Chondrocyte (in vitro differentiated cells): ENCODE results near the gene ROPN1L. TPM values are rescaled to one million over a fixed set of nuclear protein-coding genes. Genes with fewer than 3 reads are reported as not detected.

Experiments used
- DNase-seq: peaks from one replicate; pipeline ENCODE4 v3.0.0; 2021; ENCODE audit warnings: mixed read lengths, low spot score
- H3K27ac Mint-ChIP-seq: one replicate; pipeline ENCODE4 v1.8.0; 2021; ENCODE audit warnings: mild to moderate bottlenecking, moderate library complexity, mixed read lengths; ENCODE audit not compliant: unreplicated experiment
- H3K27me3 Mint-ChIP-seq: 2 replicates; pipeline ENCODE4 v1.8.0; 2021; ENCODE audit warnings: low read depth, mixed read lengths
- H3K36me3 Mint-ChIP-seq: 2 replicates; pipeline ENCODE4 v1.8.0; 2021; ENCODE audit warnings: low read depth, mixed read lengths
- H3K4me1 Mint-ChIP-seq: 2 replicates; pipeline ENCODE4 v1.8.0; 2021; ENCODE audit warnings: low read depth, mild to moderate bottlenecking, mixed read lengths
- H3K4me3 Mint-ChIP-seq: one replicate; pipeline ENCODE4 v1.8.0; 2021; ENCODE audit warnings: mild to moderate bottlenecking, moderate library complexity, mixed read lengths; ENCODE audit not compliant: unreplicated experiment
- H3K9me3 Mint-ChIP-seq: 2 replicates; pipeline ENCODE4 v1.8.0; 2021; ENCODE audit warnings: low read depth, mixed read lengths
- total RNA-seq: library from RNA; stranded (reverse); gene quantifications from 3 replicates; pipeline ENCODE4 v1.2.1, GENCODE V29; 2021
- TF ChIP-seq, protein P1 (sequence below): fragments of 200-600 bp; sonication (generic); IDR thresholded peaks from 2 replicates; pipeline ENCODE4 v1.5.0; 2021; ENCODE audit warnings: antibody characterized with exemption, mild to moderate bottlenecking, moderate library complexity

The ROPN1L gene
- total RNA-seq, 1 donor from 2014 or later: 0.37 TPM

DNA sequence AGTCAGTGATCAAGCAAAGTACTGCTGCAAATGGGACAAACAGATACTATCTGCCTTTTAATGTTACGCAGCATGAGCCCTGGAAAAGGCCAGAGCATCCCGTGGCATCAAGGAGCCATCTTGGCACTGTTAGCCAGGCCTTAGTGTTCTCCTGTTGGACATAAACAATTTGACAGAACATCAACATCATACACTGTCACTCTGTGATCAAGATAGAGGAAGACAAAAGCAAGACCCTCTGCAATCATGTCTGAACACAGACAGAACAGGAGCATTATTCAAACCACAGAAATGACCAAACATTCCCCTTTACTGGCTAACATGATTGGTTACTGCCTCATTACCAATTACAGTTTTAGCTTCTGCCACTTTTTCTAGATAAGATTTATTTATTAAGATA lies 21.2 kb upstream of the ROPN1L start:
- TF ChIP-seq, protein P1, sequence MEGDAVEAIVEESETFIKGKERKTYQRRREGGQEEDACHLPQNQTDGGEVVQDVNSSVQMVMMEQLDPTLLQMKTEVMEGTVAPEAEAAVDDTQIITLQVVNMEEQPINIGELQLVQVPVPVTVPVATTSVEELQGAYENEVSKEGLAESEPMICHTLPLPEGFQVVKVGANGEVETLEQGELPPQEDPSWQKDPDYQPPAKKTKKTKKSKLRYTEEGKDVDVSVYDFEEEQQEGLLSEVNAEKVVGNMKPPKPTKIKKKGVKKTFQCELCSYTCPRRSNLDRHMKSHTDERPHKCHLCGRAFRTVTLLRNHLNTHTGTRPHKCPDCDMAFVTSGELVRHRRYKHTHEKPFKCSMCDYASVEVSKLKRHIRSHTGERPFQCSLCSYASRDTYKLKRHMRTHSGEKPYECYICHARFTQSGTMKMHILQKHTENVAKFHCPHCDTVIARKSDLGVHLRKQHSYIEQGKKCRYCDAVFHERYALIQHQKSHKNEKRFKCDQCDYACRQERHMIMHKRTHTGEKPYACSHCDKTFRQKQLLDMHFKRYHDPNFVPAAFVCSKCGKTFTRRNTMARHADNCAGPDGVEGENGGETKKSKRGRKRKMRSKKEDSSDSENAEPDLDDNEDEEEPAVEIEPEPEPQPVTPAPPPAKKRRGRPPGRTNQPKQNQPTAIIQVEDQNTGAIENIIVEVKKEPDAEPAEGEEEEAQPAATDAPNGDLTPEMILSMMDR: no peak
- H3K27ac Mint-ChIP-seq: peak overlapping the region; percentile 61
- no peak overlapping the region for H3K4me3 Mint-ChIP-seq

DNA sequence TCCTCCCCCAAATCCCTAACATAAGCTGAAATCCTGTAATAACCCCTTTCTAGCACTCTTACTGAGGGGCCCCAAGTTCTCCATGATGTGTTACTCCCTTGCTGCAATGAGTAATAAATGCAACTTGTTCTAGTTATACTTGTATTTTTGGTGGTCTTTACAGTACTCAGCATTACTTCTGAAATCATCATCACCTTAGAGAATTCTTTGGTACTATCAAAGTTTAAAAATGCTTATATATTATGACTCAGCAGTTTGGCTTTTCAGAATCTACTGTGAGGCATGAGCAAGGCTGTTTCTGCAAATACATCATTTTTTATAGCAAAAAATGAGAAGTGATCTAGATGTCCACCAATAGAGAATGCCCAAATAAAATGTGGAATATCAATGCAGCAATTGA lies 20.7 kb upstream of the ROPN1L start:
- TF ChIP-seq, protein P1: no peak
- Mint-ChIP-seq H3K36me3 (peaks cover 35% of the 10 kb centered on the region), H3K27ac (peak overlapping the region; percentile 61), H3K4me1 (peaks cover 19% of the 10 kb centered on the region), H3K9me3 (no peaks in the 10 kb centered on the region), H3K4me3 (no peak overlapping the region), H3K27me3 (no peaks in the 10 kb centered on the region)
- DNase-seq: no peak

More for the DNA sequence above, 21.2 kb upstream of the ROPN1L start:
- peaks cover 19% of the 10 kb centered on the region for H3K4me1 Mint-ChIP-seq
- H3K36me3 Mint-ChIP-seq: peaks cover 37% of the 10 kb centered on the region
- no peaks in the 10 kb centered on the region for H3K27me3 Mint-ChIP-seq
- no peak for DNase-seq
- H3K9me3 Mint-ChIP-seq: no peaks in the 10 kb centered on the region

DNA sequence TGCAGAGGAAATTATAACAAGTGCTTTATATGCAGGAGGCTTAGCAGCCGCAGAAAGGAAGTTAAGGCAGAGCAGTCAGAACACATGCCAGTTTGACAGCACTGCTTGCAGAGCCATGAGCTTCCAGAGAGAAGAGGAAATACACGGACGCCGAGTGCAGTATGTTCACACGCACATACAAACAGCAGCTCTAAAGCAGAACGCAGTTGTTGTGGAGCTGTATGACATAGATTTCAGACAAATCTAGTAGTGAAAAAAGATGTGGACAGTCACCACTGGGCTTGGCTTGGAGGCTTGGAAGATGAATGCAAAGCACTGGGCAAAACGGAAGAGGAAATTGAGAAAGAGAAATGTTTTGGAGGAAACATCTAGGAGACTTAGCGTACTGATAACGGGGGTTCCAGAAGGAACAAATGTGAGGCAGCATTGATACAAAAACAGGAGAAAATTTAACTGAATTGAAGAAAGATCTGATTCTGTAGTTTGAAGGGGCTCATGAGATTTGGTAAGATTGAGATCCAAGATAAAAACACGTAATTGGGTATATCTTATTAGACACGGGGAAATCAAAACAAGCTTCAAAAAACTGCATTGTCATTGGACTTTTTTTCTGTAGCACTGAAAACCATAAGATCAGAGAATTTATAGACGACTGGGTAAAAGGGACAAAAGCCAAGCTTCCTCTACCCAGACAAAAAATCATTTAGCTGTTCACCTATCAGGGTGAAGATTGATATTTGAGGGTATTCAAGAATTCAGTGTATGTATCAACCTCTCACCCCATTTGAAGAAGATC lies 19.6 kb upstream of the ROPN1L start:
- TF ChIP-seq, protein P1: no peak
- H3K9me3 Mint-ChIP-seq: no peaks in the 10 kb centered on the region
- peaks cover 42% of the 10 kb centered on the region for H3K36me3 Mint-ChIP-seq
- no peak for DNase-seq
- H3K4me1 Mint-ChIP-seq: peaks cover 19% of the 10 kb centered on the region
- H3K4me3 Mint-ChIP-seq: no peak overlapping the region
- H3K27me3 Mint-ChIP-seq: no peaks in the 10 kb centered on the region
- H3K27ac Mint-ChIP-seq: peak overlapping the region; percentile 13

DNA sequence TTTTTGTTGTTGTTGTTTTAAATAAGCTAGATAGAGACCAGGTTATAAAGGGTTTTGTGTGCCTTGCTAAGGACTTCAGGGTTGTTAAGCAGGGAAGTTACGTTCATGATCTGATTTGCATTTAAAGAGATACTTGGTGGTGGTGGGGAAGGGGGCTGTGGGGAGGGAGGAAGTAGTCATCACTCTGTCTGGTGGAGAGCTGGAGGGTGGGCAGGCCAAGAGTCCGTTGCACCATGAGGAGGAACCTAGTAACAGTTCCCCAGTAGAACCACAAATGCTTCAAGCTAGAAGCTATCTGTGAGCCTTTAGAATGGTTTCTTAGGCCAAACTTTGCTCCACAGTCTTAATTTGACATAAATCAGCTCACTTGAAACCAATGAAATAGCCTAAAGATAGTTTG lies 18.7 kb upstream of the ROPN1L start:
- Mint-ChIP-seq H3K27ac (peak overlapping the region; percentile 50), H3K9me3 (no peaks in the 10 kb centered on the region), H3K36me3 (peaks cover 45% of the 10 kb centered on the region), H3K27me3 (no peaks in the 10 kb centered on the region), H3K4me1 (peaks cover 19% of the 10 kb centered on the region), H3K4me3 (no peak overlapping the region)
- no peak for DNase-seq
- TF ChIP-seq, protein P1: no peak

DNA sequence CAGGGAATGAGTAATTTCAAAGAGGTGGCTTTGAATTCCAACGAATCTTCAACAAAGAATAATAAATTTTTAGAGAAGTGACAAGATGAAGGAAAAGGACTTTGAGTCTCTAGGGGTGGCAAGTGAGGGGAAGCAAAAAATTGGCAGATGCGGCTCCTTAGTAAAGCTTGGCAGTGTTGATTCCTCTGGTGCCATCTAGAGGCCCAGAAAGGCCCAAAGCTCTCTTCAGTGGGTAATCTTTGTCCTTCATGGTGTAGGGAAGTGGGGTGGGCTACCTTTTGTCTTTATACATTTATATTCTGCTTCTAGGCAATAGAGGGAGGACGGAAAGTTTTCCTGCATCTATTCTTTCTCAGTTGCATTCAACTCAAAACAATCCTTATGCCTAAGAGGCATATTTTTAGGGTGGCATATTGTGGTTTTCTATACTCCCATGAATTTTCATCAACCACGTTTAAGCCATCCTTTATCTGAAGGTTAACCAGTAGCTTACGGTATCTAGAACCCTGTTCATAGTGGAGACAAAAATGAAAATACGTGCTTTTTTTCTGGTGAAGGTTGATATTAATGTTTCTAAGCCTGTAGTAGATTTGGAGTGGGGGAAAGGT lies 17.5 kb upstream of the ROPN1L start:
- Mint-ChIP-seq H3K4me1 (peaks cover 19% of the 10 kb centered on the region), H3K9me3 (no peaks in the 10 kb centered on the region), H3K27me3 (no peaks in the 10 kb centered on the region), H3K4me3 (no peak overlapping the region), H3K27ac (no peak overlapping the region), H3K36me3 (peaks cover 36% of the 10 kb centered on the region)
- TF ChIP-seq, protein P1: peak; percentile 84
- DNase-seq: no peak
